Peyer's patch (tissue), 4 donors: ENCODE results near the gene TRIM2.

Experiments used
- POLR2A ChIP-seq, 2 donors: fragments of 450-650 bp; IDR thresholded peaks; one replicate each; pipeline ENCODE4 v1.5.1; 2017; ENCODE audit warnings: antibody characterized with exemption in 2 of 2, mild to moderate bottlenecking in 2 of 2, moderate library complexity in 2 of 2
- TF ChIP-seq, protein P1 (sequence below), 6 experiments: fragments of 450-650 bp in 4 of 6; fragments of 200-600 bp in 2 of 6; sonication (generic) in 1 of 6; IDR thresholded peaks; one replicate each; pipeline ENCODE4 v1.5.1; 2017 to 2019; ENCODE audit warnings: antibody characterized with exemption in 6 of 6, mild to moderate bottlenecking in 3 of 6, moderate library complexity in 1 of 6

- TF ChIP-seq, protein P1, sequence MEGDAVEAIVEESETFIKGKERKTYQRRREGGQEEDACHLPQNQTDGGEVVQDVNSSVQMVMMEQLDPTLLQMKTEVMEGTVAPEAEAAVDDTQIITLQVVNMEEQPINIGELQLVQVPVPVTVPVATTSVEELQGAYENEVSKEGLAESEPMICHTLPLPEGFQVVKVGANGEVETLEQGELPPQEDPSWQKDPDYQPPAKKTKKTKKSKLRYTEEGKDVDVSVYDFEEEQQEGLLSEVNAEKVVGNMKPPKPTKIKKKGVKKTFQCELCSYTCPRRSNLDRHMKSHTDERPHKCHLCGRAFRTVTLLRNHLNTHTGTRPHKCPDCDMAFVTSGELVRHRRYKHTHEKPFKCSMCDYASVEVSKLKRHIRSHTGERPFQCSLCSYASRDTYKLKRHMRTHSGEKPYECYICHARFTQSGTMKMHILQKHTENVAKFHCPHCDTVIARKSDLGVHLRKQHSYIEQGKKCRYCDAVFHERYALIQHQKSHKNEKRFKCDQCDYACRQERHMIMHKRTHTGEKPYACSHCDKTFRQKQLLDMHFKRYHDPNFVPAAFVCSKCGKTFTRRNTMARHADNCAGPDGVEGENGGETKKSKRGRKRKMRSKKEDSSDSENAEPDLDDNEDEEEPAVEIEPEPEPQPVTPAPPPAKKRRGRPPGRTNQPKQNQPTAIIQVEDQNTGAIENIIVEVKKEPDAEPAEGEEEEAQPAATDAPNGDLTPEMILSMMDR (IDR thresholded peaks at IDR 0.05) = no peak
- TF ChIP-seq POLR2A (IDR thresholded peaks at IDR 0.05) = no peak
Observed at GRCh38 chr4:153273751-153274150, 69.5 kb downstream of the TRIM2 start.
